HEK293 (cell line): ENCODE results near the gene CHST8.

ENCODE experiments used
- BCL11A ChIP-seq: fragments of 450-650 bp; formaldehyde crosslinking; IDR thresholded peaks from 2 replicates; pipeline ENCODE4 v1.5.1; 2016; ENCODE audit warnings: low read depth, missing biosample characterization, missing genetic modification characterization
- KLF16 ChIP-seq: fragments of 450-650 bp; formaldehyde crosslinking; IDR thresholded peaks from 2 replicates; pipeline ENCODE4 v1.5.1; 2017; ENCODE audit warnings: missing biosample characterization, missing genetic modification characterization
- MZF1 ChIP-seq: fragments of 450-650 bp; formaldehyde crosslinking; IDR thresholded peaks from 2 replicates; pipeline ENCODE4 v1.5.1; 2017; ENCODE audit warnings: missing biosample characterization, missing genetic modification characterization, borderline replicate concordance
- SETDB1 ChIP-seq: IDR thresholded peaks from one replicate; pipeline ENCODE4 v1.6.1; 2017; ENCODE audit warnings: mild to moderate bottlenecking, low read length, moderate library complexity, mixed read lengths; ENCODE audit not compliant: insufficient read length
- TCF7L2 ChIP-seq: IDR thresholded peaks from 2 replicates; pipeline ENCODE4 v1.6.1; 2011; ENCODE audit warnings: low read depth, mild to moderate bottlenecking, inconsistent platforms, low read length, moderate library complexity, borderline replicate concordance
- ZBTB8A ChIP-seq: fragments of 450-650 bp; formaldehyde crosslinking; IDR thresholded peaks from 2 replicates; pipeline ENCODE4 v1.5.1; 2016; ENCODE audit warnings: missing biosample characterization, missing genetic modification characterization
- ZFP3 ChIP-seq: fragments of 450-650 bp; formaldehyde crosslinking; IDR thresholded peaks from 2 replicates; pipeline ENCODE4 v1.5.1; 2016; ENCODE audit warnings: low read depth, missing biosample characterization, missing genetic modification characterization
- ZIC2 ChIP-seq: fragments of 450-650 bp; formaldehyde crosslinking; IDR thresholded peaks from 2 replicates; pipeline ENCODE4 v1.5.1; 2016; ENCODE audit warnings: missing biosample characterization, missing genetic modification characterization
- ZNF114 ChIP-seq: fragments of 450-650 bp; formaldehyde crosslinking; IDR thresholded peaks from 2 replicates; pipeline ENCODE4 v1.5.0; 2017; ENCODE audit warnings: missing biosample characterization, missing genetic modification characterization
- ZNF140 ChIP-seq: fragments of 450-650 bp; formaldehyde crosslinking; IDR thresholded peaks from 2 replicates; pipeline ENCODE4 v1.5.1; 2016; ENCODE audit warnings: missing biosample characterization, missing genetic modification characterization
- ZNF175 ChIP-seq: fragments of 450-650 bp; formaldehyde crosslinking; IDR thresholded peaks from 2 replicates; pipeline ENCODE4 v1.5.1; 2016; ENCODE audit warnings: missing biosample characterization, missing genetic modification characterization
- ZNF184 ChIP-seq: fragments of 450-650 bp; IDR thresholded peaks from 2 replicates; pipeline ENCODE4 v1.5.1; 2018; ENCODE audit warnings: missing biosample characterization, mild to moderate bottlenecking, missing genetic modification characterization
- ZNF223 ChIP-seq: fragments of 450-650 bp; formaldehyde crosslinking; IDR thresholded peaks from 2 replicates; pipeline ENCODE4 v1.5.1; 2016; ENCODE audit warnings: missing biosample characterization, missing genetic modification characterization
- ZNF24 ChIP-seq: fragments of 450-650 bp; formaldehyde crosslinking; IDR thresholded peaks from 2 replicates; pipeline ENCODE4 v1.5.1; 2016; ENCODE audit warnings: missing biosample characterization, missing genetic modification characterization
- ZNF248 ChIP-seq: fragments of 450-650 bp; formaldehyde crosslinking; IDR thresholded peaks from 2 replicates; pipeline ENCODE4 v1.5.1; 2017; ENCODE audit warnings: missing biosample characterization, missing genetic modification characterization
- ZNF266 ChIP-seq: fragments of 450-650 bp; formaldehyde crosslinking; IDR thresholded peaks from 2 replicates; pipeline ENCODE4 v1.5.1; 2016; ENCODE audit warnings: missing biosample characterization, missing genetic modification characterization, low read depth
- ZNF311 ChIP-seq: fragments of 450-650 bp; formaldehyde crosslinking; IDR thresholded peaks from 2 replicates; pipeline ENCODE4 v1.5.1; 2017; ENCODE audit warnings: missing biosample characterization, missing genetic modification characterization, borderline replicate concordance
- ZNF341 ChIP-seq: fragments of 450-650 bp; formaldehyde crosslinking; IDR thresholded peaks from 2 replicates; pipeline ENCODE4; 2016; ENCODE audit warnings: low read depth, missing biosample characterization, missing genetic modification characterization
- ZNF354C ChIP-seq: fragments of 450-650 bp; formaldehyde crosslinking; IDR thresholded peaks from 2 replicates; pipeline ENCODE4 v1.5.1; 2016; ENCODE audit warnings: missing biosample characterization, missing genetic modification characterization, low read depth, borderline replicate concordance
- ZNF391 ChIP-seq: fragments of 450-650 bp; formaldehyde crosslinking; IDR thresholded peaks from 2 replicates; pipeline ENCODE4 v1.5.1; 2016; ENCODE audit warnings: low read depth, missing biosample characterization, missing genetic modification characterization, borderline replicate concordance
- ZNF394 ChIP-seq: fragments of 450-650 bp; formaldehyde crosslinking; IDR thresholded peaks from 2 replicates; pipeline ENCODE4 v1.5.1; 2016; ENCODE audit warnings: missing biosample characterization, missing genetic modification characterization, mild to moderate bottlenecking, moderate library complexity, borderline replicate concordance
- ZNF404 ChIP-seq: fragments of 450-650 bp; formaldehyde crosslinking; IDR thresholded peaks from 2 replicates; pipeline ENCODE4 v1.5.1; 2017; ENCODE audit warnings: missing biosample characterization, missing genetic modification characterization
- ZNF473 ChIP-seq: fragments of 450-650 bp; formaldehyde crosslinking; IDR thresholded peaks from 2 replicates; pipeline ENCODE4 v1.5.1; 2017; ENCODE audit warnings: missing biosample characterization, missing genetic modification characterization
- ZNF529 ChIP-seq: fragments of 450-650 bp; formaldehyde crosslinking; IDR thresholded peaks from 2 replicates; pipeline ENCODE4 v1.5.1; 2017; ENCODE audit warnings: missing genetic modification characterization, missing biosample characterization; ENCODE audit not compliant: insufficient replicate concordance
- ZNF530 ChIP-seq: fragments of 450-650 bp; formaldehyde crosslinking; IDR thresholded peaks from 2 replicates; pipeline ENCODE4 v1.5.1; 2016; ENCODE audit warnings: low read depth, missing biosample characterization, missing genetic modification characterization
- ZNF544 ChIP-seq: fragments of 450-650 bp; formaldehyde crosslinking; IDR thresholded peaks from 2 replicates; pipeline ENCODE4 v1.5.0; 2017; ENCODE audit warnings: missing biosample characterization, missing genetic modification characterization
- ZNF558 ChIP-seq: fragments of 450-650 bp; formaldehyde crosslinking; IDR thresholded peaks from 2 replicates; pipeline ENCODE4 v1.5.1; 2016; ENCODE audit warnings: missing biosample characterization, missing genetic modification characterization
- ZNF560 ChIP-seq: fragments of 450-650 bp; formaldehyde crosslinking; IDR thresholded peaks from 2 replicates; pipeline ENCODE4 v1.5.1; 2017; ENCODE audit warnings: missing biosample characterization, missing genetic modification characterization, borderline replicate concordance
- ZNF561 ChIP-seq: fragments of 450-650 bp; IDR thresholded peaks from 2 replicates; pipeline ENCODE4 v1.5.1; 2018; ENCODE audit warnings: missing biosample characterization, missing genetic modification characterization, borderline replicate concordance
- ZNF571 ChIP-seq: fragments of 450-650 bp; formaldehyde crosslinking; IDR thresholded peaks from 2 replicates; pipeline ENCODE4 v1.5.0; 2017; ENCODE audit warnings: missing biosample characterization, missing genetic modification characterization
- ZNF629 ChIP-seq: fragments of 450-650 bp; formaldehyde crosslinking; IDR thresholded peaks from 2 replicates; pipeline ENCODE4 v1.5.1; 2017; ENCODE audit warnings: missing biosample characterization, missing genetic modification characterization
- ZNF660 ChIP-seq: fragments of 450-650 bp; IDR thresholded peaks from 2 replicates; pipeline ENCODE4 v1.5.1; 2018; ENCODE audit warnings: missing biosample characterization, mild to moderate bottlenecking, missing genetic modification characterization
- ZNF830 ChIP-seq: fragments of 450-650 bp; IDR thresholded peaks from 2 replicates; pipeline ENCODE4 v1.5.0; 2018; ENCODE audit warnings: missing biosample characterization, missing genetic modification characterization, low read depth, mild to moderate bottlenecking, moderate library complexity
- TF ChIP-seq, protein P1 (sequence below): fragments of 450-650 bp; formaldehyde crosslinking; IDR thresholded peaks from 2 replicates; pipeline ENCODE4 v1.5.1; 2016; ENCODE audit warnings: missing biosample characterization, missing genetic modification characterization
- TF ChIP-seq, protein P2 (sequence below): fragments of 450-650 bp; formaldehyde crosslinking; IDR thresholded peaks from 2 replicates; pipeline ENCODE4 v1.5.1; 2016; ENCODE audit warnings: missing biosample characterization, missing genetic modification characterization
- TF ChIP-seq, protein P3 (sequence below): fragments of 450-650 bp; formaldehyde crosslinking; IDR thresholded peaks from 2 replicates; pipeline ENCODE4 v1.5.1; 2016; ENCODE audit warnings: missing biosample characterization, missing genetic modification characterization

Gene CHST8

DNA sequence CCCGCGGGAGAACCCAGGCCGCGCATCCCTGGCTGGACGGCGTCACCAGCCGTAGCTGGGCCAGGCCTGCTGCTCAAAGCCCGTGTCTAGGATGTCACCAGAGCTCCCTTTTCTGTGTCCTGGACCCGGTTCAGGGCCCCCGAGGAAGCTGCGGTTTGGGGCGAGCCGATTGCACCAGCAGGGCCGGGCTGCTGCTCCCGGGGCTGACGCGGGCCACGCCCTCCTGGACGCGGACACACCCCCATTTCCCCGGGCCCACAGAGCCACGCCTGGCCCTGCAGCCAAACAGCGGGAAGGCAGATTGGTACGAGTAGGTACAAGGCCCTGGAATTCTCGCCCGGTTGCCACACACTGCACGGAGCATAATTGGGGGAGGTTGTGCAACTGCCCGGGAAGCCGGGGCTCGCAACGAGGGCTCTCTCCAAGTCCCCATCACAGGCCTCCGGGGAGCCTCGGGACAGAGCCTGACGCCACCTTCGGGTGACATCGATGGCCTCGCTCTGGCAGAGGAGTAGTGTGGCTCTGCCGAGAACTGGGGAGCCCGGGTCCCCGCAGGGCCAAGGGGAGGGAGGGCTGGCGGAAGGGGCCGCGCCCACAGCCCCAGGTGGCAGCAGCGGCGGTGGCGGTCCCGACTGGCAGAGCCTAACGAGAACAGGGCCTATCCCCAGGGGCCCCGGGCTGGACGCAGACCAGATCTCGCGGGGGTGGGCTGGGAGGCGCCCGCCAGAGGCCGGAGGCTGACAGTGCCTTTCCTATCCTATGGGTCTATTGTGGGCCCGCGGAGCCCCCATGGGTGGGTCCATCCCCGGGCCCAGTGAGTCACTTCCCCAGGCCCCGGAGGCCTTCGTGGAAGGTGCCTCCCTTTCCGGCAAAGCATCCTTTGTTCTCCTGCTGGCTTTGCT, 198.4 kb downstream of the CHST8 start (continued):
- TF ChIP-seq, protein P1, sequence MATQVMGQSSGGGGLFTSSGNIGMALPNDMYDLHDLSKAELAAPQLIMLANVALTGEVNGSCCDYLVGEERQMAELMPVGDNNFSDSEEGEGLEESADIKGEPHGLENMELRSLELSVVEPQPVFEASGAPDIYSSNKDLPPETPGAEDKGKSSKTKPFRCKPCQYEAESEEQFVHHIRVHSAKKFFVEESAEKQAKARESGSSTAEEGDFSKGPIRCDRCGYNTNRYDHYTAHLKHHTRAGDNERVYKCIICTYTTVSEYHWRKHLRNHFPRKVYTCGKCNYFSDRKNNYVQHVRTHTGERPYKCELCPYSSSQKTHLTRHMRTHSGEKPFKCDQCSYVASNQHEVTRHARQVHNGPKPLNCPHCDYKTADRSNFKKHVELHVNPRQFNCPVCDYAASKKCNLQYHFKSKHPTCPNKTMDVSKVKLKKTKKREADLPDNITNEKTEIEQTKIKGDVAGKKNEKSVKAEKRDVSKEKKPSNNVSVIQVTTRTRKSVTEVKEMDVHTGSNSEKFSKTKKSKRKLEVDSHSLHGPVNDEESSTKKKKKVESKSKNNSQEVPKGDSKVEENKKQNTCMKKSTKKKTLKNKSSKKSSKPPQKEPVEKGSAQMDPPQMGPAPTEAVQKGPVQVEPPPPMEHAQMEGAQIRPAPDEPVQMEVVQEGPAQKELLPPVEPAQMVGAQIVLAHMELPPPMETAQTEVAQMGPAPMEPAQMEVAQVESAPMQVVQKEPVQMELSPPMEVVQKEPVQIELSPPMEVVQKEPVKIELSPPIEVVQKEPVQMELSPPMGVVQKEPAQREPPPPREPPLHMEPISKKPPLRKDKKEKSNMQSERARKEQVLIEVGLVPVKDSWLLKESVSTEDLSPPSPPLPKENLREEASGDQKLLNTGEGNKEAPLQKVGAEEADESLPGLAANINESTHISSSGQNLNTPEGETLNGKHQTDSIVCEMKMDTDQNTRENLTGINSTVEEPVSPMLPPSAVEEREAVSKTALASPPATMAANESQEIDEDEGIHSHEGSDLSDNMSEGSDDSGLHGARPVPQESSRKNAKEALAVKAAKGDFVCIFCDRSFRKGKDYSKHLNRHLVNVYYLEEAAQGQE (tag by site-specific recombination), result 0 out of 2 replicates have a peak, but pooled peaks have one; percentile 3
- no peak for TF ChIP-seq ZNF140
- TF ChIP-seq ZBTB8A, result peak; percentile 80
- TF ChIP-seq ZNF354C (tag by site-specific recombination), result no peak
- TF ChIP-seq ZNF830 (tag by site-specific recombination), result no peak
- no peak; the same call in 1 of the 2 replicates for TF ChIP-seq ZNF561 (tag by site-specific recombination)
- TF ChIP-seq ZNF184, result no peak
- no peak for TF ChIP-seq ZNF571 (tag by site-specific recombination)
- TF ChIP-seq ZNF248 (tag by site-specific recombination), result no peak
- no peak for TF ChIP-seq MZF1 (tag by site-specific recombination)
- TF ChIP-seq ZNF660, result peak; percentile 85
- TF ChIP-seq, protein P2, sequence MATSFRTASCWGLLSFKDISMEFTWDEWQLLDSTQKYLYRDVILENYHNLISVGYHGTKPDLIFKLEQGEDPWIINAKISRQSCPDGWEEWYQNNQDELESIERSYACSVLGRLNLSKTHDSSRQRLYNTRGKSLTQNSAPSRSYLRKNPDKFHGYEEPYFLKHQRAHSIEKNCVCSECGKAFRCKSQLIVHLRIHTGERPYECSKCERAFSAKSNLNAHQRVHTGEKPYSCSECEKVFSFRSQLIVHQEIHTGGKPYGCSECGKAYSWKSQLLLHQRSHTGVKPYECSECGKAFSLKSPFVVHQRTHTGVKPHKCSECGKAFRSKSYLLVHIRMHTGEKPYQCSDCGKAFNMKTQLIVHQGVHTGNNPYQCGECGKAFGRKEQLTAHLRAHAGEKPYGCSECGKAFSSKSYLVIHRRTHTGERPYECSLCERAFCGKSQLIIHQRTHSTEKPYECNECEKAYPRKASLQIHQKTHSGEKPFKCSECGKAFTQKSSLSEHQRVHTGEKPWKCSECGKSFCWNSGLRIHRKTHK, result no peak
- no peak for TF ChIP-seq ZFP3 (tag by site-specific recombination)
- TF ChIP-seq ZNF175 (tag by site-specific recombination), result no peak
- peak; percentile 82; the same call in 1 of the 2 replicates for TF ChIP-seq ZNF24
- peak; percentile 51 for TF ChIP-seq ZNF341 (tag by site-specific recombination)
- TF ChIP-seq ZNF544 (tag by site-specific recombination), result no peak
- TF ChIP-seq, protein P3, sequence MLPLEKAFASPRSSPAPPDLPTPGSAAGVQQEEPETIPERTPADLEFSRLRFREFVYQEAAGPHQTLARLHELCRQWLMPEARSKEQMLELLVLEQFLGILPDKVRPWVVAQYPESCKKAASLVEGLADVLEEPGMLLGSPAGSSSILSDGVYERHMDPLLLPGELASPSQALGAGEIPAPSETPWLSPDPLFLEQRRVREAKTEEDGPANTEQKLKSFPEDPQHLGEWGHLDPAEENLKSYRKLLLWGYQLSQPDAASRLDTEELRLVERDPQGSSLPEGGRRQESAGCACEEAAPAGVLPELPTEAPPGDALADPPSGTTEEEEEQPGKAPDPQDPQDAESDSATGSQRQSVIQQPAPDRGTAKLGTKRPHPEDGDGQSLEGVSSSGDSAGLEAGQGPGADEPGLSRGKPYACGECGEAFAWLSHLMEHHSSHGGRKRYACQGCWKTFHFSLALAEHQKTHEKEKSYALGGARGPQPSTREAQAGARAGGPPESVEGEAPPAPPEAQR (tag by site-specific recombination), result no peak
- peak; percentile 57; the same call in 1 of the 2 replicates for TF ChIP-seq ZNF629
- no peak for TF ChIP-seq ZNF560 (tag by site-specific recombination)
- TF ChIP-seq ZNF404 (tag by site-specific recombination), result no peak
- no peak for TF ChIP-seq SETDB1
- no peak for TF ChIP-seq ZNF530 (tag by site-specific recombination)
- TF ChIP-seq BCL11A (tag by site-specific recombination), result no peak
- TF ChIP-seq ZNF473, result no peak
- TF ChIP-seq ZNF223, result no peak
- TF ChIP-seq TCF7L2, result no peak
- TF ChIP-seq ZNF266, result no peak
- no peak for TF ChIP-seq ZNF529 (tag by site-specific recombination)
- TF ChIP-seq ZNF311, result no peak
- peak; percentile 91 for TF ChIP-seq ZIC2 (tag by site-specific recombination)
- peak; percentile 98 for TF ChIP-seq KLF16 (tag by site-specific recombination)
- no peak for TF ChIP-seq ZNF394 (tag by site-specific recombination)
- no peak for TF ChIP-seq ZNF114
- TF ChIP-seq ZNF391 (tag by site-specific recombination), result no peak
- TF ChIP-seq ZNF558 (tag by site-specific recombination), result no peak
